ENCODE data around the gene FIZ1. TPM values are rescaled to one million over a fixed set of nuclear protein-coding genes. Genes with fewer than 3 reads are reported as not detected.

Gene FIZ1
- total RNA-seq, 1 experiment from 2014 or later, result 21.5 TPM

DNA sequence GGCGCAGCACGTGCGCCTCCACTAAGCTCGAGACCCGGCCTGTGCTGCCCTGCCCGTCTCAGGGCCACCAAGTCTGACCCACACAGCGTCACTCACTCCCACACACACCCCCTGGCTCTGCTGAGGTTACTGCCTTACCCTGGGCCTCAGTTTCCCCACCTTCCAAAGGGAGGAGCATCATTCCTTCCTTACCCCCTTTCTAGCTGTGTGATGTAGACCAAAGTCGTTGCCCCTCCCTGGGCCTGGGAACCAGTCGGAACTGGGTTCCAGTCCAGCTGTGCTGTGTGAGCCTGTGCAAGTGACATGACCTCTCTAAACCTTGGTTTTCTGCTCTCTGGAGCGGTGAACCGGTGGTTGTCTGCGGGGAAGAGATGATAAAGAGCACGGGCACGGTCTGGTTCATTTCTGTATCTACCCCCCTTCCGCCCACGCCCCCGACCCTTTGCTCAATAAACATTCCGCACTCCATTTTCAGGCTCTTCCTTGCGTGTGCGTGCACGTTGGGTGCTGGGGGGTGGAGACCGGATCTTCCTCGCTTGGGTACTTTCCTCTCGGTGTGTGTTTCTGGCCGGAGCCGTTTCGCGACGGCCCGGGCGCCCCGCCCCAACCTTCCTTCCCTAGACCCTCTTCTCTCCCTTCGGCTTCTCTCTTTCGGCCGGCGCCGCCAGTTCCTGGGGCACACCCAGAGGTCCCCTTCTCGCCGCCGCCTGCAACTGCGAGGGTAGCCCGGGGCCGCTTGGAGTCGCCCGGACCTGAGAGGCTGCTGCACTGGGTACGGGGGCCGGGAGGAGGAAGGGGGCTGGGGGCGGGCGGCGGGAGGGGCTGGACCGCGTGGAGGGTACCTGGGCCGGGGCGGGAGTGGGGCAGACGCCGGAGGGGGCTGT lies 43.9 kb upstream of the FIZ1 start, which contains the start of gene ZNF581:
TSS of gene ZNF581 (plus strand) at position 647 of the 884 bp plus-strand sequence. CDS start 923 bp downstream, outside the sequence.
- H4K8ac ChIP-seq (replicated peaks; ENCODE audit: insufficient read length, low read depth, low read length), result no peak within 1 kb of the TSS
- no peak within 1 kb of the TSS for H3K4ac ChIP-seq (ENCODE audit: low read depth, low read length)
- no peak within 1 kb of the TSS; the same call in none of the 2 replicates for H3K14ac ChIP-seq (ENCODE audit: insufficient read depth, low read length)
- no peaks in the 10 kb centered on the region for H3K4me1 ChIP-seq (ENCODE audit: insufficient read depth, low read length)
- H2BK12ac ChIP-seq (ENCODE audit: insufficient read length, low read depth, low read length), result no peak within 1 kb of the TSS
- H2BK5ac ChIP-seq (ENCODE audit: insufficient read length, low read length), result no peak within 1 kb of the TSS
- peaks cover 3% of the 10 kb centered on the region for H3K79me1 ChIP-seq (ENCODE audit: insufficient read depth, low read depth, low read length, poor library complexity, severe bottlenecking)
- H3K9me3 ChIP-seq (ENCODE audit: control insufficient read depth, low read depth, low read length), result no peaks in the 10 kb centered on the region
- H3K27ac ChIP-seq (ENCODE audit: insufficient read length, low read depth, low read length), result no peak within 1 kb of the TSS
- H4K91ac ChIP-seq (ENCODE audit: insufficient read length, low read depth, low read length), result no peak within 1 kb of the TSS
- H3K36me3 Mint-ChIP-seq (ENCODE audit: insufficient read depth in 1 of 3, low read depth in 3 of 3), result peaks cover 20 to 39% (median 30%) of the 10 kb centered on the region in 3 experiments
- H2BK15ac ChIP-seq (ENCODE audit: low read depth, low read length), result no peak within 1 kb of the TSS
- H3K27me3 Mint-ChIP-seq (ENCODE audit: low read depth), result peaks cover 3% of the 10 kb centered on the region; the same call in 1 of the 2 replicates
- H3T11ph ChIP-seq (ENCODE audit: low read length), result no peak within 1 kb of the TSS
- H3K4me2 ChIP-seq (ENCODE audit: insufficient read depth, insufficient read length, low read length), result peak within 1 kb of the TSS; percentile 73
- no CpG with 5 or more reads among the region's 56 CpGs for WGBS (ENCODE audit: extremely low coverage, insufficient read length, low lambda C conversion rate)
- H3K23me2 ChIP-seq (ENCODE audit: insufficient read length, low read depth, low read length, poor library complexity, severe bottlenecking), result peaks cover 35% of the 10 kb centered on the region
- peak; percentile 71 for DNase-seq
- H3K79me2 ChIP-seq (ENCODE audit: insufficient read depth, low read length), result peaks cover 7% of the 10 kb centered on the region; the same call in 1 of the 2 replicates
- H3K9ac ChIP-seq (ENCODE audit: extremely low read depth, insufficient read length, low read length), result peak within 1 kb of the TSS; percentile 70
- H3K27me3 ChIP-seq (ENCODE audit: insufficient read depth, low read length), result no peaks in the 10 kb centered on the region
- H3K27ac Mint-ChIP-seq, result peak within 1 kb of the TSS; percentile 86 to 98 (median 96)
- peaks cover 0 to 4% of the 10 kb centered on the region in 2 experiments; a peak in 2 of 5 replicates for H3K9me3 Mint-ChIP-seq
- H2BK20ac ChIP-seq (ENCODE audit: low read depth, low read length, poor library complexity, severe bottlenecking), result no peak within 1 kb of the TSS
- no peak within 1 kb of the TSS for H3K56ac ChIP-seq (ENCODE audit: insufficient read length, low read depth, low read length)
- no peak within 1 kb of the TSS for H4K5ac ChIP-seq (ENCODE audit: insufficient read length, low read depth, low read length)
- TF ChIP-seq, protein P1, sequence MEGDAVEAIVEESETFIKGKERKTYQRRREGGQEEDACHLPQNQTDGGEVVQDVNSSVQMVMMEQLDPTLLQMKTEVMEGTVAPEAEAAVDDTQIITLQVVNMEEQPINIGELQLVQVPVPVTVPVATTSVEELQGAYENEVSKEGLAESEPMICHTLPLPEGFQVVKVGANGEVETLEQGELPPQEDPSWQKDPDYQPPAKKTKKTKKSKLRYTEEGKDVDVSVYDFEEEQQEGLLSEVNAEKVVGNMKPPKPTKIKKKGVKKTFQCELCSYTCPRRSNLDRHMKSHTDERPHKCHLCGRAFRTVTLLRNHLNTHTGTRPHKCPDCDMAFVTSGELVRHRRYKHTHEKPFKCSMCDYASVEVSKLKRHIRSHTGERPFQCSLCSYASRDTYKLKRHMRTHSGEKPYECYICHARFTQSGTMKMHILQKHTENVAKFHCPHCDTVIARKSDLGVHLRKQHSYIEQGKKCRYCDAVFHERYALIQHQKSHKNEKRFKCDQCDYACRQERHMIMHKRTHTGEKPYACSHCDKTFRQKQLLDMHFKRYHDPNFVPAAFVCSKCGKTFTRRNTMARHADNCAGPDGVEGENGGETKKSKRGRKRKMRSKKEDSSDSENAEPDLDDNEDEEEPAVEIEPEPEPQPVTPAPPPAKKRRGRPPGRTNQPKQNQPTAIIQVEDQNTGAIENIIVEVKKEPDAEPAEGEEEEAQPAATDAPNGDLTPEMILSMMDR (conservative IDR thresholded peaks at IDR 0.05), result no peak
- peaks cover 24 to 40% of the 10 kb centered on the region in 2 experiments for H3K4me1 Mint-ChIP-seq
- H2BK120ac ChIP-seq (ENCODE audit: low read depth, low read length, poor library complexity, severe bottlenecking), result no peak within 1 kb of the TSS
- no peak within 1 kb of the TSS for H3K23ac ChIP-seq (ENCODE audit: insufficient read length, low read depth, low read length)
- no peaks in the 10 kb centered on the region for H4K20me1 ChIP-seq (ENCODE audit: control insufficient read depth, insufficient read depth, insufficient read length)
- peak within 1 kb of the TSS; percentile 97 for H3K4me3 Mint-ChIP-seq
- H2AFZ ChIP-seq (ENCODE audit: low read length), result no peak within 1 kb of the TSS
- H3K18ac ChIP-seq (ENCODE audit: insufficient read length, low read depth, low read length), result peak within 1 kb of the TSS; percentile 39
- no peak within 1 kb of the TSS for H2AK5ac ChIP-seq (ENCODE audit: insufficient read length, low read length)
